SK-N-SH treated with all-trans-retinoic acid at 6 μM for 48 hours (cell line): ENCODE data around the gene TUBA4A.

Source experiments
- ARNTL ChIP-seq: fragments of 450-650 bp; formaldehyde crosslinking; IDR thresholded peaks from 2 replicates; pipeline ENCODE4 v1.5.0; 2020; ENCODE audit warnings: low read depth, mild to moderate bottlenecking, moderate library complexity, borderline replicate concordance
- BACH2 ChIP-seq: fragments of 250-450 bp; sonication (Bioruptor Pico); IDR thresholded peaks from 2 replicates; pipeline ENCODE4 v1.9.0; 2021; ENCODE audit warnings: mild to moderate bottlenecking, borderline replicate concordance
- CREB5 ChIP-seq: fragments of 250-450 bp; sonication (Bioruptor Pico); IDR thresholded peaks from 2 replicates; pipeline ENCODE4 v1.5.1; 2020; ENCODE audit warnings: low read depth, mild to moderate bottlenecking, moderate library complexity
- CSDC2 ChIP-seq: fragments of 250-450 bp; sonication (Bioruptor Pico); IDR thresholded peaks from 2 replicates; pipeline ENCODE4 v1.5.0; 2020; ENCODE audit warnings: mild to moderate bottlenecking, moderate library complexity
- OSR1 ChIP-seq: fragments of 250-450 bp; sonication (Bioruptor Pico); IDR thresholded peaks from 2 replicates; pipeline ENCODE4 v1.8.0; 2022; ENCODE audit warnings: moderate library complexity, mild to moderate bottlenecking, inconsistent platforms
- SNAI2 ChIP-seq: fragments of 250-450 bp; sonication (Bioruptor Pico); IDR thresholded peaks from 2 replicates; pipeline ENCODE4 v1.5.0; 2020; ENCODE audit warnings: mild to moderate bottlenecking, moderate library complexity
- TCF4 ChIP-seq: fragments of 250-450 bp; sonication (Bioruptor Pico); IDR thresholded peaks from 2 replicates; pipeline ENCODE4 v1.8.0; 2021; ENCODE audit warnings: mild to moderate bottlenecking, moderate library complexity, borderline replicate concordance
- TOX ChIP-seq: fragments of 250-450 bp; sonication (Bioruptor Pico); IDR thresholded peaks from 2 replicates; pipeline ENCODE4 v1.8.0; 2021; ENCODE audit warnings: mild to moderate bottlenecking, moderate library complexity, borderline replicate concordance
- ZFP30 ChIP-seq: fragments of 450-650 bp; formaldehyde crosslinking; IDR thresholded peaks from 2 replicates; pipeline ENCODE4 v1.5.0; 2022; ENCODE audit warnings: mild to moderate bottlenecking, moderate library complexity
- ZNF70 ChIP-seq: fragments of 450-650 bp; formaldehyde crosslinking; IDR thresholded peaks from 2 replicates; pipeline ENCODE4 v1.5.0; 2020; ENCODE audit warnings: mild to moderate bottlenecking, moderate library complexity
- TF ChIP-seq, protein P1 (sequence below): fragments of 250-450 bp; sonication (Bioruptor Pico); IDR thresholded peaks from 2 replicates; pipeline ENCODE4 v1.8.0; 2020; ENCODE audit warnings: mild to moderate bottlenecking, moderate library complexity, borderline replicate concordance
- TF ChIP-seq, protein P2 (sequence below): fragments of 250-450 bp; sonication (Bioruptor Pico); IDR thresholded peaks from 2 replicates; pipeline ENCODE4 v1.8.0; 2021; ENCODE audit warnings: low read depth, mild to moderate bottlenecking, moderate library complexity, borderline replicate concordance

GRCh38 chr2:219293736-219294231, 40.1 kb upstream of the TUBA4A start:
- TF ChIP-seq BACH2 (CRISPR knock-in tag), result no peak
- TF ChIP-seq TCF4 (CRISPR knock-in tag), result no peak
- TF ChIP-seq, protein P1, sequence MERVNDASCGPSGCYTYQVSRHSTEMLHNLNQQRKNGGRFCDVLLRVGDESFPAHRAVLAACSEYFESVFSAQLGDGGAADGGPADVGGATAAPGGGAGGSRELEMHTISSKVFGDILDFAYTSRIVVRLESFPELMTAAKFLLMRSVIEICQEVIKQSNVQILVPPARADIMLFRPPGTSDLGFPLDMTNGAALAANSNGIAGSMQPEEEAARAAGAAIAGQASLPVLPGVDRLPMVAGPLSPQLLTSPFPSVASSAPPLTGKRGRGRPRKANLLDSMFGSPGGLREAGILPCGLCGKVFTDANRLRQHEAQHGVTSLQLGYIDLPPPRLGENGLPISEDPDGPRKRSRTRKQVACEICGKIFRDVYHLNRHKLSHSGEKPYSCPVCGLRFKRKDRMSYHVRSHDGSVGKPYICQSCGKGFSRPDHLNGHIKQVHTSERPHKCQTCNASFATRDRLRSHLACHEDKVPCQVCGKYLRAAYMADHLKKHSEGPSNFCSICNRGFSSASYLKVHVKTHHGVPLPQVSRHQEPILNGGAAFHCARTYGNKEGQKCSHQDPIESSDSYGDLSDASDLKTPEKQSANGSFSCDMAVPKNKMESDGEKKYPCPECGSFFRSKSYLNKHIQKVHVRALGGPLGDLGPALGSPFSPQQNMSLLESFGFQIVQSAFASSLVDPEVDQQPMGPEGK (CRISPR knock-in tag), result no peak
- TF ChIP-seq CSDC2 (CRISPR knock-in tag), result no peak
- TF ChIP-seq ARNTL, result no peak
- TF ChIP-seq TOX, result no peak
- no peak for TF ChIP-seq ZFP30 (CRISPR knock-in tag)
- TF ChIP-seq CREB5, result no peak
- TF ChIP-seq, protein P2, sequence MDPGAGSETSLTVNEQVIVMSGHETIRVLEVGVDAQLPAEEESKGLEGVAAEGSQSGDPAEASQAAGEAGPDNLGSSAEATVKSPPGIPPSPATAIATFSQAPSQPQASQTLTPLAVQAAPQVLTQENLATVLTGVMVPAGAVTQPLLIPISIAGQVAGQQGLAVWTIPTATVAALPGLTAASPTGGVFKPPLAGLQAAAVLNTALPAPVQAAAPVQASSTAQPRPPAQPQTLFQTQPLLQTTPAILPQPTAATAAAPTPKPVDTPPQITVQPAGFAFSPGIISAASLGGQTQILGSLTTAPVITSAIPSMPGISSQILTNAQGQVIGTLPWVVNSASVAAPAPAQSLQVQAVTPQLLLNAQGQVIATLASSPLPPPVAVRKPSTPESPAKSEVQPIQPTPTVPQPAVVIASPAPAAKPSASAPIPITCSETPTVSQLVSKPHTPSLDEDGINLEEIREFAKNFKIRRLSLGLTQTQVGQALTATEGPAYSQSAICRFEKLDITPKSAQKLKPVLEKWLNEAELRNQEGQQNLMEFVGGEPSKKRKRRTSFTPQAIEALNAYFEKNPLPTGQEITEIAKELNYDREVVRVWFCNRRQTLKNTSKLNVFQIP (CRISPR knock-in tag), result no peak
- no peak for TF ChIP-seq SNAI2
- TF ChIP-seq ZNF70 (CRISPR knock-in tag), result no peak
- no peak for TF ChIP-seq OSR1 (CRISPR knock-in tag)
